Measurements from ENCODE around the gene TRIM17. TPM values are rescaled to one million over a fixed set of nuclear protein-coding genes. Genes with fewer than 3 reads are reported as not detected.

The TRIM17 gene
- total RNA-seq, 2 experiments from 2014 or later, result 0.73 to 0.96 TPM

DNA sequence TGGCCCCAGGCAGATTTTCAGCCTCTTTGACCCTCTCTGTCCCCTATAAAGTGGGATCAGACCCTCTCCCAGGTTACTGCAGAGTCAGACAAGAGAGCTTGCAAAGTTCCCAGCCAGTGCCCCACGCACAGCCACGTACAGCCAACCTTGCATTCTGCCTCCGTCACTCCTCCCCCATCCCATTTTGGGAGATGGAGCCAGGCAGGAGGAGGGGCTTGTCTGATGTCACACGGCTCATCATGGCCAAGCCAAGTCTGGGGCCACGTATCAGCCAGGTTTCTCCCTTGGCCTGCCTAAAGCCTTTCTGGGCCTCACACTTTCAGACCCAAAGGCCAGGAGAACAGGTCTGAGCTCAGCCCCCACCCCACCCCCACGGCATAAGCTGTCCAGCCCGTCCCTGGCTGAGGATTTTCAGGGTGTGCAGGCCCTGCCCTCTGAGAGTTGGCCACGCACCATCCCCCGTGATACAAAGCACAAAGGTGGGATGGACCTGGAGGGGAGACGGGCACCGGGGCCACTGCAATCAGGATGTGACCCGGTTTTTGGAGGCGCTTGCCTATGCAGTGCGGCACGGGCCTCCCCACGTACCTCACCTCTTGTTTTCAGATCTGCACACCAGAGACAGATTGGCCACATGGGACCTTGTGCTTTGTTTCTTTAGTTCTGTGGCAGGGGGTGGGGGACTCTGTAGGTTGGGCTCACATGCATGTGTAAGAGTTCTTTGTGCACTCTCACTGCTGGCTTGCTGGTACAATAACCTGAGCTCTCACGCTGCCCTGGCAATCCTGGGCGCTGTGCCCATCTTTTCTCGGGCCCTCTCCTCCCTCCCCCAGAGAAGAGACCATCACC lies 57.7 kb downstream of the TRIM17 start:
- Histone ChIP-seq H3K27me3 (ENCODE audit: control insufficient read depth in 1 of 2, insufficient read depth in 2 of 2, low read length in 2 of 2) (no peaks in the 10 kb centered on the region), H3K4me3 (ENCODE audit: low read length) (no peak overlapping the region), H3K4me1 (ENCODE audit: insufficient read depth, low read length) (no peaks in the 10 kb centered on the region), H3K9me3 (ENCODE audit: control insufficient read depth in 1 of 2, insufficient read depth in 1 of 2, low read length in 2 of 2) (no peaks in the 10 kb centered on the region), H3K36me3 (ENCODE audit: insufficient read depth, low read length) (no peaks in the 10 kb centered on the region), H3K27ac (ENCODE audit: low read depth in 1 of 2, low read length in 2 of 2) (no peak overlapping the region)
- Mint-ChIP-seq H3K27ac (no peak overlapping the region), H3K9me3 (no peaks in the 10 kb centered on the region), H3K4me1 (ENCODE audit: low read depth) (no peaks in the 10 kb centered on the region), H3K36me3 (ENCODE audit: low read depth) (no peaks in the 10 kb centered on the region), H3K4me3 (no peak overlapping the region), H3K27me3 (no peaks in the 10 kb centered on the region)
- CTCF ChIA-PET, result no interaction called here
- POLR2A ChIA-PET, result no interaction called here
- no peak for ATAC-seq (ENCODE audit: poor library complexity)
- DNase-seq, result no peak
- intact Hi-C loops (cut with DNase I, micrococcal nuclease), result no loop called here
- TF ChIP-seq, protein P1, sequence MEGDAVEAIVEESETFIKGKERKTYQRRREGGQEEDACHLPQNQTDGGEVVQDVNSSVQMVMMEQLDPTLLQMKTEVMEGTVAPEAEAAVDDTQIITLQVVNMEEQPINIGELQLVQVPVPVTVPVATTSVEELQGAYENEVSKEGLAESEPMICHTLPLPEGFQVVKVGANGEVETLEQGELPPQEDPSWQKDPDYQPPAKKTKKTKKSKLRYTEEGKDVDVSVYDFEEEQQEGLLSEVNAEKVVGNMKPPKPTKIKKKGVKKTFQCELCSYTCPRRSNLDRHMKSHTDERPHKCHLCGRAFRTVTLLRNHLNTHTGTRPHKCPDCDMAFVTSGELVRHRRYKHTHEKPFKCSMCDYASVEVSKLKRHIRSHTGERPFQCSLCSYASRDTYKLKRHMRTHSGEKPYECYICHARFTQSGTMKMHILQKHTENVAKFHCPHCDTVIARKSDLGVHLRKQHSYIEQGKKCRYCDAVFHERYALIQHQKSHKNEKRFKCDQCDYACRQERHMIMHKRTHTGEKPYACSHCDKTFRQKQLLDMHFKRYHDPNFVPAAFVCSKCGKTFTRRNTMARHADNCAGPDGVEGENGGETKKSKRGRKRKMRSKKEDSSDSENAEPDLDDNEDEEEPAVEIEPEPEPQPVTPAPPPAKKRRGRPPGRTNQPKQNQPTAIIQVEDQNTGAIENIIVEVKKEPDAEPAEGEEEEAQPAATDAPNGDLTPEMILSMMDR (IDR thresholded peaks at IDR 0.05), result no peak

DNA sequence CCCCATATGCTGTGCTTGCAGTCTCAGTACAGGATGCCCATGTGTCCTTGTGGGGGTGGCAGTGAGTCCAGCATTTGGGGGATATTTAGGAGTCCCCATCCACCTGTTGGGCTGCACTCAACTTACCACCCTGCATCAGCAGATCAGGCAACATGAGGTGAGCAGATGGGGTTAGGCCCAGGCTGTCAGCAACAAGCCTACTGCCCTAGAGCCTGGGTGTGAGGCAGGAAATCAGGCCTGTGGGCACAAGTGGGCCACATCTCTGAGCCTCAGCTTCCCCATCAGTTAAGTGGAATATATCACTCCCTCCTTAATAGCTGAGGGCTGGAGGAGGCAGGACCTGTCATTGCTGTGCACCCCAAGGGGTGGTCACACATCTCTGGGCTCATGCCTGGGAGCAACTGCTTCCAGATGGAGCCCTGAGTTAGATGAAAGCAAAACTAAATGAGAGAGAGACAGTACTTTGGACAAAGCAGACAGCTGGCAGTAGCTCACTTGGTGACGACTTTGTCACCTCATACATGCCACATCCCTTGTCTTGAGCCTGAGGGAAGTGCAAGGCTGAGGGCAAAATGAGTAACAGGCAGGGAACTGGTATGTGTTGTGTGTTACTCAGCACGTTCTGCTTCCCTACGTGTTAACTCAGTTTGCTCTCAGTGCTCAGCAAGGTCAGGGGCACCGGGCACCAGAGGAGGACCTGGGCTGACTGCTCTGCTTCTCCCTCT lies 58.5 kb downstream of the TRIM17 start:
- ChIA-PET CTCF (no interaction called here), POLR2A (no interaction called here)
- Mint-ChIP-seq H3K36me3 (ENCODE audit: low read depth) (no peaks in the 10 kb centered on the region), H3K9me3 (no peaks in the 10 kb centered on the region), H3K27me3 (no peaks in the 10 kb centered on the region), H3K4me1 (ENCODE audit: low read depth) (no peaks in the 10 kb centered on the region), H3K4me3 (no peak overlapping the region), H3K27ac (no peak overlapping the region)
- ATAC-seq (ENCODE audit: poor library complexity) (no peak), DNase-seq (peak in 1 of 14 experiments; percentile 19)
- intact Hi-C loops (cut with DNase I, micrococcal nuclease), result no loop called here
- no peaks in the 10 kb centered on the region for H3K27me3 ChIP-seq (ENCODE audit: control insufficient read depth in 1 of 2, insufficient read depth in 2 of 2, low read length in 2 of 2)
- H3K4me3 ChIP-seq (ENCODE audit: low read length), result no peak overlapping the region
- H3K4me1 ChIP-seq (ENCODE audit: insufficient read depth, low read length), result no peaks in the 10 kb centered on the region
- no peaks in the 10 kb centered on the region for H3K36me3 ChIP-seq (ENCODE audit: insufficient read depth, low read length)
- TF ChIP-seq, protein P1 (IDR thresholded peaks at IDR 0.05), result no peak
- H3K27ac ChIP-seq (ENCODE audit: low read depth in 1 of 2, low read length in 2 of 2), result no peak overlapping the region
- no peaks in the 10 kb centered on the region for H3K9me3 ChIP-seq (ENCODE audit: control insufficient read depth in 1 of 2, insufficient read depth in 1 of 2, low read length in 2 of 2)

Small RNAs within 50 kb of the gene (microRNA-seq; reads per million reads assigned to microRNA genes)
- gene MIR4666A (ENCODE audit: borderline microRNAs expressed, borderline replicate concordance) (not detected), gene MIR6742 (ENCODE audit: borderline microRNAs expressed, borderline replicate concordance) (not detected)

Other genes with a start within 250 kb of the TRIM17 start
- gene OBSCN, start 208.8 kb downstream of the TRIM17 start, total RNA-seq, result 10 to 100 TPM; 80.8 to 82.2 TPM
- 10 to 100 TPM; 32.0 to 32.6 TPM for gene TRIM11, start 10.0 kb downstream of the TRIM17 start, total RNA-seq
- gene RNF187, start 70.5 kb upstream of the TRIM17 start, total RNA-seq, result 10 to 100 TPM; 40.7 to 45.1 TPM

Measured in CD4-positive, alpha-beta T cell (primary cell).